OCI-M1 (cell line): ENCODE results near the gene TFB2M.
"Not testable (repeated sequence)": the region's sequence is repeated elsewhere in the genome, so short reads cannot be mapped to it uniquely, and the experiment has no call there.

Source experiments
- DNase-seq: peaks from one replicate; lab custom pipeline; 2025; lab: John Stamatoyannopoulos, UW

TFB2M gene, protein sequence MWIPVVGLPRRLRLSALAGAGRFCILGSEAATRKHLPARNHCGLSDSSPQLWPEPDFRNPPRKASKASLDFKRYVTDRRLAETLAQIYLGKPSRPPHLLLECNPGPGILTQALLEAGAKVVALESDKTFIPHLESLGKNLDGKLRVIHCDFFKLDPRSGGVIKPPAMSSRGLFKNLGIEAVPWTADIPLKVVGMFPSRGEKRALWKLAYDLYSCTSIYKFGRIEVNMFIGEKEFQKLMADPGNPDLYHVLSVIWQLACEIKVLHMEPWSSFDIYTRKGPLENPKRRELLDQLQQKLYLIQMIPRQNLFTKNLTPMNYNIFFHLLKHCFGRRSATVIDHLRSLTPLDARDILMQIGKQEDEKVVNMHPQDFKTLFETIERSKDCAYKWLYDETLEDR

DNA sequence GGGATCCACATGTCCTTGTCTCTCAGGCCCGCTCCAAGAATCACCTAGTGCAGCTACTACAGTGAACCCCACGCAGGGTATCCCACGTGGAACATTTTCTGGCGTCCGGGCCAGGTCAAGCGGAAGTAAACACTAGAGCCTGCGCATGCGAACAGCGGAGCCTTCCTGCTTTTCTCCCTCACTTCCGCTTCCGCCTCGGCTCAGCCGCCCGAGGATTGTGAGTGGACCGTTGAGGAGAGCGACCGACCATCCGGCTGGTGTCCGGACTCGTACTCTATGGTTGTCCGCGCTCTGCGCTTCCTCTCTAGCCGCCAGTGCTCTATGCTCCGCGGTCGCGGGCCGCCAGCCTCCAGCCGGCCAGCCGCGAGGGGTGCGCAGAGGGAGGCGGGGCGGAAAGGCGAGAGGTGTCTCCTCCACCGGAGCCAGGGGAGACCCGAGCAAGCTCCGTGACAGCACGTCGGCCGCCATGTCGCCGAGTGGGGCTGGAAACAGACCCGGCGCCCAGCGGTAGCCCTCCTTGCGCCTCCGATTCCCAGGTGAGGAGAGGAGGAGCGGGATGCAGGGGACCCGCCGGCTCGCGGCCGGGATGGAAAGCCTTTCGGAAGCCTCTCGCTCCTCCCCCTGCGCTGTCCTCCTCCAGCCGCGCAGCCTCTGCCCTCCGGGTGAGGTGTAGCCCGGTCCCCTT, at the start of gene TFB2M, which contains the start of gene CNST:
TFB2M (minus strand) TSS at position 134 of the 685 bp plus-strand sequence; CDS start at position 11, 123 bp downstream.
CNST (plus strand) TSS at position 329 of the 685 bp plus-strand sequence. CDS start 25,107 bp downstream, outside the sequence.
- DNase-seq, result peak; percentile 99

DNA sequence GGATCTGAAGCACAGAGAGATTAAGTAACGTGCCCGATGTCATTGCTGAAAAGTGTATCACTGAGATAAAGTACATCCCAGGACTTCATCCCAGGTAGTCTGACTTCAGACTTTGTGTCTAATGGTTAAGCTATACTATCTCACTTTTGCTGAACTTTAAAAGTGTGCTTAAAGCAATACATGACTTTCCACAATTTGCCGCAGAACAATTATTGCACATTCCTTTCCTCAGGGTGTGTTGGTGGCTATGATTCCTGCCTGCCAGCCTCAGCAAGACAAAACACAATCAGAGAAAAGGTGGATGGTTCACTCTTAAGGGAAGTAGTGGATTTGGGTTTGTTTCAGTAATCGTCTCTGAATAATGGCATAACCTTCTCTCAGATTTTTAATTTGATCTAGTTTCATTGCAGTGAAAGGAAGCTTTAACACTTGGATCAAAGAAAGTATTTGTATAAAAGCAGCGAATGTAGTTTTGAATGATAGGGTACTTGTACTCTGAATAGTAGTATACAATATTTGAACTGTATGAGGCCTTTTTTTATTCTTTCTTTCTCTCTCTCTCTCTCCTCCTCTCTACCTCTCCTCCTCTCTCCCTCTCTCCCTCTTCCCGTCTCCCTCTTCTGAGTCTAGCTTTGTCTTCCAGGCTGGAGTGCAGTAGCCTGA, 47.2 kb upstream of the TFB2M start:
- no peak for DNase-seq

DNA sequence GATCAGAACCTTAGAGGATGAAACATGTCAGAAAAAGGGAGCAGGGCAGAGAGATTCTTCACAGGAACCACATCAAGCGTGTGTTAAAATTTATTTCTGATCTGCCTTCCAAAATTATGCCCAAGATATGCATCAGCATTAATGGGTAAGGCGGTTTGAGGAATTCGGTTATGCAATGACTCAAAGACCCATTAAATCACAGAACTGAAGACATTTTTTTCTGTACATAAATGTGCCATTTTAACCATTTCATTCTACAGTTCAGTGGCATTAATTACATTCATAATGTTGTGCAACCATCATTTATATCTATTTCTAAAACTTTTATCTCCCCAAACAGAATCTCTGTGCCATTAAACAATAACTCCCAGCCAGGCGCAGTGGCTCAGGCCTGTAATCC, 43.6 kb upstream of the TFB2M start:
- DNase-seq, result no peak

DNA sequence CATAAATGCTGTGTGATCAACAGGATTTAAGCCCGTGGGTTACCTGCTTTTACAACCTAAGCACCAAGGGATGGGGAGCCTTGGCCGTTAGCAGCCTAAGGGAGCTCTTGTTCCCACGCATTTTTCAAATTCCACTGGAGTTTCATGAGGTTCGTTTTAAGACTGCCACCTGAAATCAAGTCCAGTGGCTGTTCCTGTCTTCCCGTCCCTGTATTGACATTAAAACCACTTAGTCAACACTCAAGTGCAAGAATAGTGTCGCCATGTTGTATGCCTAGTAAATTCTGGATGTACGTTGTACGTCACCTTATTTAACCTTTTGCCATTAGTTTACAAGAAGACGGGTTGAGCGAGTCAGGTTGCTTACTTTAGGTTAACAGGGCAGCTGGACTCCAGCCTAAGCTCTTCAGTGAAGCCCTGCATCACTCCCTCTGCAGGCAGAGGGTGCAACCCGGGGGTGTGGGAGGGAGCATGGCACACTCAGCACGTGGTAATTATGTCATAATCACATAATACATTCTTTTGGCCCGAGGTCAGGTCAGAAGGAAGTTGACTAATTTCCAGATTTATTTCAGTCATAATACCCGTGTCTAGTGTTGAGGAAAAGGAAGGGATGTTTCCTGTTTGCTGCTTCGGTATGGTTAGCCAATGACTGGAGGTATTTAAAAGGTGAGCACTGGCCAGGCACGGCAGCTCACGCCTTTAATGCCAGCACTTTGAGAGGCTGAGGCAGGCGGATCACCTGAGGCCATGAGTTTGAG, 42.7 kb upstream of the TFB2M start:
- DNase-seq, result peak; percentile 26

DNA sequence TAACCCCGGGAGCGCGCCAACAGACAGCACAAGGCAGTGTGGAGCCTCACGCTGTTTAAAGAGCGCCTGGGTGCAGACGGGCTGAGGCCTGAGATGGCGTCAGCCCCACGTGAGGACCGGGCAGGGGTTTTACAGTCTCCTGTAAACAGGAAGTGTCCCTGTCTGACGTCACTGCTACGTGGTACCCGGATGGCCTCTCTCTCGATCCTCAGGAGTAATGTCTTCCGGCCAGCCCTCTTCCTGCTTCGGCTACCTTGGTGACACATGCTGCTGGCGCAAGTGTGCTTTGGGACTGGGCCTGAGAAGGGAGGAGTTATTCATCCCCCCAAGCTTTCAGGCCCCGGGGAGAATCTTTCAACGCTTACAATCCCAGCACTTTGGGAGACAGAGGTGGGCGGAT, 41.4 kb upstream of the TFB2M start:
- no peak for DNase-seq

DNA sequence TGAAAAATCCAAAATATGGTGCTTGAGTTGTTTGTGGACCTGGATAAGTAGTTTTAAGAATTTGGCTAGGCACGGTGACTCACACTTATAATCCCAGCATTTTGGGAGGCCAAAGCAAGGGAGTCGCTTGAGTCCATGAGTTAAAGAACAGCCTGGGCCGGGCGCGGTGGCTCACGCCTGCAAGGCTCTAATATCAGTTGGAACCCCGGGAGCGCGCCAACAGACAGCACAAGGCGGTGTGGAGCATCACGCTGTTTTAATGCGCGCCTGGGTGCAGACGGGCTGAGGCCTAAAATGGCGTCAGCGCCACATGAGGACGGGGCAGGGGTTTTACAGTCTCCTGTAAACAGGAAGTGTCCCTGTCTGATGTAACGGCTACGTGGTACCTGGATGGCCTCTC, 39.2 kb upstream of the TFB2M start:
- not testable (repeated sequence) for DNase-seq

DNA sequence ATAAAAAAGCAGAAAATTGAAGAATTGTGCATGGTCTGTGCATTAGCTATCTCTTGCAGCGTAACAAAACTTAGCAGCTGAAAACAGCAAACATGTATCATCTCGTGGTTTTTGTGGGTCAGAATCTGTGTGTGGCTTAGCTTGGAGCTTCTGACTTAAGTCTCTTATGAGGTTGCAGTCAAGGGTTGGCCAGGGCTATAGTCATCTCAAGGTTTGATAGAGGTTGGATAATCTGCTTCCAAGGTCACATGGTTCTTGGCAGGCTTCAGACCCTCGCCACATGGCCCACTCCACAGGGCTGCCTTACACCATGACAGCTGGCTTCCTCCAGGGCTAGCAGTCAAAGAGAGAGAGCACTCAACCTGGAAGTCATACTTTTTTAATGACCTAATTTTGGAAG, 36.1 kb upstream of the TFB2M start:
- peak; percentile 57 for DNase-seq

DNA sequence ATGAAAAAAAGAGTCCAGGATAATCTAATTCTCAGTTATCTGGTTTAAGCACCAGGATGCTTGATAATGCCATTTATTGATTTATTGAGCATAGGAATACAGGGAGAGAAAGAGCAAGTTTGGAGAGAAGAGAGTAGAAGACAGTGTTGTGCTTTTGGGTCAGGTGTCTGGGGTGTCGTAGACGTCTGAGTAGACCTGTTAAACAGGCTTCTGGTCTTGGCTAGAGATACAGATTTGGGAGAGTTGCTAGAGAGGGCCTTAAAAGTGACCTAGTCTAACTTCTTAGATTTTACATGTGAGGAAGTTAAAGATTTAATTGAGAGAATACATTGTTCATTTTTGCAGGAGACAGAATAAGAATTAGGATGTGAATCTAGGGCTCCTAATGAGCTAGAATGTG, 34.5 kb upstream of the TFB2M start:
- DNase-seq, result no peak

DNA sequence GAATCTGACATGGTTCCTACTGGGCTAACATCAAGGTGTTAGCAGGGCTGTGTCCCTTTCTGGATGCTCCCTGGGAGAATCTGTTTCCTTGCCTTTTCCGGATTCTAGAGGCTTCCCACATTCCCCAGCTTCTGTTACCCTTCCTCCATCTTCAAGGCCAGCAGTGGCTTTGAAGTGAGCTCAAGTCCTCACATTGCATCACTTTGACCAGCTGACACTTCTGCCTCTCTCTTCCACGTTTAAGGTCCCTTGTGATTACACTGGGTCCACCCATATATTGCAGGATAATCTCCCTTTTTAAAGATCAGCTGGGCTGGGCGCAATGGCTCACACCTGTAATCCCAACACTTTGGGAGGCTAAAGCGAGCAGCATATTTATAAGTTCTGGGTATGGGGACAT, 33.3 kb upstream of the TFB2M start:
- DNase-seq, result no peak

DNA sequence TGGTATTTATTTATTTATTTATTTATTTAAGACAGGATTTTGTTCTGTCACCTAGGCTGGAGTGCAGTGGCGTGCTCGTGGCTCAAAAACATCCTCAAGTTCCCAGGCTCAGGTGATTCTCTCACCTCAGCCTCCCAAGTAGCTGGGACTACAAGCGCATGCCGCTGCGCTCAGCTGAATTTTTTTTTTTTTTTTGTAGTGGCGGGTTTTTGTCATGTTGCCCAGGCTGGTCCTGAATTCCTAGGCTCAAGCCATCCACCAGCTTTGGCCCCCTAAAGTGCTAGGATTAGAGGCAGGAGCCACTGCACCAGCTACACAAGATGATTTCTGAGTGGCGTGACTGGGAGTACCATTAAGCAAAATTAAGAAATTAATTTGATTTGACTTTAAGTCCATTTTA, 31.9 kb upstream of the TFB2M start:
- no peak for DNase-seq

DNA sequence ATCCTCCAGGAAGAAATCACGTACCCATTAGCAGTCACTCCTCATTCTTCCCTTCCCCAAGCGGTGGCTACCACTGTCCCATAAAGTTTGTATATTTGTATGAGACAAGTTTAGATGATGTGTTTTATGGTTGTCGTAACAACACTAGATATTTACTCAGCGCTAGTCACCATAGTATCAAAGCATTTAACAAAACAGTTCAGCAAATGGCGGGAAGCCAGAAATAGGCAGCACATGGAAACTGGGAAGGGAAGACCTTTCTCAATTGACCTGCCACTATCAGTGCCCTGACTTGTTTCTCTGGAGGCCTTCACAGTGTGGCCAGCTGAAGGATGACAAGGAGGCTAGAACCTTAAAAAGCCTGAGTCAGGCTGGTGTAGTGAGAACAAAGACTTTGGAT, 31.3 kb upstream of the TFB2M start:
- no peak for DNase-seq

DNA sequence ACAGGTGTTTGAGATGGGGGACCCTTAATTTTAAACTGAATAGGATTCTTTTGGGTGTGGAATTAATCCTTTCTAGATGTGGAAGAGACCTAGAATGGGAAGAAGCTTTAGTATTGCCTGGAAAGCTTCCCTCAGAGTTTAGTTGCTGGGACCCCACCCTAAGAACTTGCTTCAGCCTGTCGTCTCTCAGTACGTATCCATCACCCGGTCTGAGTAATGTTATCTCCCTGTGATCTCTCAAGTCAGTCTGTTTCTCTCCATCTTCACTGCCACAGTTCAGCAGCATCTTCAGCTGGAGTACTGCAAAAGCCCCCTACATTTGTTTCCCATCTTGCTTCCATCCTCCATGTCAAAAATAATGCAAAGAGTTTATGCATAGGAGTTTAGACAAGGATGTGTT, 29.1 kb upstream of the TFB2M start:
- DNase-seq, result no peak

DNA sequence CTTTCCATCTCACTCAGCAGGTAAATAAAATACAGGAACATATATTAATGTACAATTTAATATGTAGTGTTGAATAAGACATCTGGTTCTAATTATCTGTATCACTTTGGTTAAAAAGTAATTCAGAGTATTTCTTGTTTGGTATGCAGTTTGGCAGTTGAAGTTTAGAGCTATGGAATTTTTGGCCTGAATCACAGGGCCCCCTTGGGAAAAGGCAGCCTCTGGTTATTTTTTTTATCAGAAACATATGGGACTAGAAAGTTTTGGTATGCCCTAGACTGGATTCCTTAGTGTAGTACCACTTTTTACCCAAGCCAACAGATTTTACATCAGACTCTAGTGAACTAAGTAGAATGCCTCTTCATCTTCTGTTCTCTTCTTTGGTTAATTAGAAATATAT, 26.6 kb upstream of the TFB2M start:
- DNase-seq, result no peak

DNA sequence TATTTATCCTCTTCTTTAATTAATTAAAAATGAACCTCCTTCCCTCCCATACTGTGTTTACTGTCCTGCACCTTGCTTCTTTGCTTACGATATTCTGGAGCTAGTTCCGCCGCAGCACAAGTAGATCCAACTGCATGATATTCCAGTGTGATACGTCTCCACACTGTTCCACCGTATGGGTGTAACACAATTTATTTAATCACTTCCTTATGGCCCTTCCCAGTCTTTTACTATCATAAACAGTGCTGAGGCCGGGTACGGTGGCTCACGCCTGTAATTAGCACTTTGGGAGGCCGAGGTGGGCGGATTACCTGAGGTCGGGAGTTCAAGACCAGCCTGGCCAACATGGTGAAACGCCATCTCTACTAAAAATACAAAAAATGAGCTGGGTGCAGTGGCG, 25.9 kb upstream of the TFB2M start:
- no peak for DNase-seq

DNA sequence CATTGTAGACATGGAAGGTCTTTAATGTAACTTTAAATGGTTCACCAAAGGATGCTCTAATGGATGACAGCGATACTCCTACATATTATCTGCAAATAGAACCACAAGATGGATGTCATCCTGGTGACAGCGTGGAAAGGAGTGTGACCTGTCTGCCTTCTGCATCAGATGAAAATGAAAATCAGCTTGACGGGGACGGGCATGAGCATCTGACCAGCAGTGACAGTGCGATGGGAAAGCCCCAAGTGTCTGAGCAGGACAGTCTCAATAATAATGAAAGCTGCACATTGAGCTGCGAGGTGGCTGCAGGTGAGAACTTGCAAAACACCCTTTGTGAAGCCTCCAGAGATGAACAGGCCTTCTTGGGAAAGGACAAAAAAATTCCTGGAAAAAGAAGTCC, 25.4 kb upstream of the TFB2M start:
- no peak for DNase-seq

DNA sequence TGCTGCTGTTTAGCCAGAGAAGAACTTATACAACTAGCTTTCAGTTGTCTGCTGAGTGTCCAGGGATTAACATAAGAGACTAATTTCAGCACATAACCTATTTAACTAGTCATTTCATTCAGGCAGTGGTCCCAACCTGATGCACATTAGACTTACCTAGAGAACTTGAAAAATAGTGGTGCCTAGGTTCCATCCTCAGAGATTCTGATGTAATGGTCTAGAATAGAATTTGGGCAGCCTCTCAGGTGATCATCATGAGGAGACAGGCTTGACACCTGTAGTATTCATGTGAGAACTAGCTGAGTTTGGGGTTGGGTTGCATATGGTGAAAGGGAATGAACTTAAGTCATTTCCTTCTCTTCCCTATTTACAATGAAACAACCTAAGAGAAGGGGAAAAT, 25.0 kb upstream of the TFB2M start:
- DNase-seq, result no peak

DNA sequence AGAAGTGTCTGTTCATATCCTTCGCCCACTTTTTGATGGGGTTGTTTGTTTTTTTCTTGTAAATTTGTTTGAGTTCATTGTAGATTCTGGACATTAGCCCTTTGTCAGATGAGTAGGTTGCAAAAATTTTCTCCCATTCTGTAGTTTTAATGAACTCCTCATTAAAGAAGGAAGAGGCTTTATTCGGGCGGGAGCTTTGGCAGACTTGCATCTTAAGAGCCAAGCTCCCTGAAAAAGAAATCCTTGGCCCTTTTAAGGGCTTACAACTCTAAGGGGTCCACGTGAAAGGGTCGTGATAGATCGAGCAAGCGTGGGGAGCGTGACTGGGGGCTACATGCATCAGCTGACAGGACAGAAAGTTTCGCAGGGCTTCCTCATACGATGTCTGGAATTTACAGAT, 23.9 kb upstream of the TFB2M start:
- DNase-seq, result not testable (repeated sequence)

DNA sequence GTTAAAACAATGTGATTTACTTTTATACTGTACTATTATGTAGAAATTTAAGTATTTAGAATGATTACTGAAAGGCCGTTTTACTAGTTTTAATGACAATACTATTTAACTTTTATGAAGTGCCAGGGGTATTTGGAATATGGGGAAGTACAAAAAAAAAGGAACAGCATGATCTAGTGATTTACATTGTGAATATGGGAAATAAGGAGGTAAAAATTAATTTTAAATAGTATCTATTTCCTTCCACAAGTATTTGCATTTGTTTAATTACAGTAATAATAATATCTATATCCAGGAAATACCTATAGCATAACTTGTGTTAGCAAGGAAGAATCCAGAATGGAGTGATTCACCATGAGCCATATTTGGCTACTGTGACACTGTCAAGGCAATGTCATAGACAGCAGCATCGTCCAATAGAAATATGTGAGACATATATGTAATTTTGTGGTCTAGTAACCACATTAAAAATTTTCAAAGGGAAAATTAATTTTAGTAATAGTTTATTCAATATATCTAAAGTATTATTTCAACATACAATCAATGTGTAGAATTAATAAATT, 22.2 kb upstream of the TFB2M start:
- peak; percentile 54 for DNase-seq

DNA sequence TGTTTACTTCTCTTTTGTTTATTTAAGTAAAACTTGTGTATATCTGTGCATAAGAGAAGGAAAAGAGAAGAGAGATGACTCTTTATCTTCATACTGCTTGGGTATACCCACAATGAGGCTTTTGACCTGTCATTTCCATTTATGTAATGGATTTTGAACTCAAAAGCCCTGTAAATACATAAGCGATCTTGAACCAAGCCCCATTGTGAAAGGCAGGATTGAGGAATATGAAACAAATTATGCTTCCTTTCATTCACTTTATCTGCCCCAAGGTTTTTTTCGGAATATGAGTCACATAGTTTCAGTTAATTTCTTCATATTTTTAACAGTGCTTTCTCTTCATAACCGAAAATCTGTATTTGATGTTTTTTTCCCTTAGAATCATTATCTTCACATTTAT, 21.5 kb upstream of the TFB2M start:
- peak; percentile 73 for DNase-seq

DNA sequence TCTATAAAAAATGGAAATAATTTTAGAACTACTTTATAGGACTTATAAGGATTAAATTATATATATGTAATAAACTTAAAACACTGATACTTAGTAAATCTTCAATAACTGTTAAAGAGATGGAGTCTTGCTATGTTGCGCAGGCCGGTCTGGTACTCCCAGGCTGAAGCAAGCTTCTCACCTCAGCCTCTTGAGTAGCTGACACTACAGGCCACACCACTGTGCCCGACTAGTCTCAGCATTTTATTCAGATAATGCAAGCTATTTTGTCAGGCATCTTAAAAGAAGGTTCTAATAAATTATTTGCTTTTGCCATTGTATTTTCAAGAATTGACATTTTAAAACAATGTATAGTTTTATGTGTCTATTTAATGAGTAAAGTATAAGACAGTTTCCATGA, 21.0 kb upstream of the TFB2M start:
- peak; percentile 56 for DNase-seq

DNA sequence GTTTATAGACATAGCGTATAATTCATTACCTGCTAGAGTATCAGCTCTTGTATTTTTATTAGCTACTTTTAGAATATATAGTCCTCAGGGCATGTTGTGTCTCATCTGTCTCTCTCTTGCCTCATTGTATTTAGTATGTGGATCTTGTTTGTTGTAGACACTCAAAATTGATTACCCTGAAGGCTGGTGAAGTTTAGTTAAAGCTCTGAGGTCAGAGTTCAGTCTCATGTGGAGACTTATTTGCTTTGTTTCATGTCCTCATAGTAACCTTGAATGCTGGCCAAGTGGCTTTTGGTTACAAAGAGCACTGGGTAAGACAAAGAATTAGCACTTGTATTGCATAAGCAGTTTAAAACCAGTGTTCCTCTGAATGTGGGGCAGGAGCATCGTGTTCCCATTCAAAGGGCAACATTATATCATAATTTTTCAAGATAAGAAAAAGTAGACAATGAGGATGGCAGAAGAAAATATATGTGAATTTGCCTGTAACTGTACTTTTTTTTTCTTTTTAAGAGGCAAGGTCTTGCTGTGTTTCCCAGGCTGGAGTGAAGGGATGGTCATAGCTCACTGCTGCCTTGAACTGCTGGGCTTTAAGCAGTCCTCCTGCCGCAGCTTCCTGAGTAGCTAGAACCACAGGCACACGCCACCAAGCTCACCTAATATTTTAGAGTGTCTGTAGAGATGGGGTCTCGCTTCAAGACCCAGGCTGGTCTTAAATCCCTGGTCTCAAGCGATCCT, 17.6 kb upstream of the TFB2M start:
- DNase-seq, result peak; percentile 32
